GM19438 (cell line): ENCODE data around the gene TPM2.

Source experiments
- ATAC-seq: cut with Tn5 transposase; IDR thresholded peaks from one replicate; pipeline ENCODE4 v1.9.1; 2021; ENCODE audit warnings: low read depth; ENCODE audit not compliant: unreplicated experiment

TPM2 gene

DNA sequence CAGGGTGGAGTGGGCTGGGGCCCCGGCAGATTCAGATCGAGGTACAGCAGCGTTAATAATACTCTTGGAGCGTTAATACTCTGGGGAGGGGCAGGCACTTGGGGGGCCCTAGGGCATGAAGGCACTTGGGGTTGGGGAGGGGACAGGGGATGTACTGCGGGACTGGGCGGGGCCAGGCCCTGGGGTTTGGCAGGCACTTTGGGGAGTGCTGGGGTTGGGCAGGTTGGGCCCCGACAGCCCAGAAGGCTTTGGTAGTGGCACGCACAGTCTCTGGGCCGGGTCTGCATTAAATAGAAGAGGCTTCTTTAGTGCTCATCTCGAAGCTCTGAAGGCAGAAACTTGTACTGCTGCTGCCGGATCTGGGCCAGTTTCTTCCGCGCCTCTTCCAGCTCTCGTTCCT lies 7.8 kb upstream of the TPM2 start:
- ATAC-seq, result no peak

DNA sequence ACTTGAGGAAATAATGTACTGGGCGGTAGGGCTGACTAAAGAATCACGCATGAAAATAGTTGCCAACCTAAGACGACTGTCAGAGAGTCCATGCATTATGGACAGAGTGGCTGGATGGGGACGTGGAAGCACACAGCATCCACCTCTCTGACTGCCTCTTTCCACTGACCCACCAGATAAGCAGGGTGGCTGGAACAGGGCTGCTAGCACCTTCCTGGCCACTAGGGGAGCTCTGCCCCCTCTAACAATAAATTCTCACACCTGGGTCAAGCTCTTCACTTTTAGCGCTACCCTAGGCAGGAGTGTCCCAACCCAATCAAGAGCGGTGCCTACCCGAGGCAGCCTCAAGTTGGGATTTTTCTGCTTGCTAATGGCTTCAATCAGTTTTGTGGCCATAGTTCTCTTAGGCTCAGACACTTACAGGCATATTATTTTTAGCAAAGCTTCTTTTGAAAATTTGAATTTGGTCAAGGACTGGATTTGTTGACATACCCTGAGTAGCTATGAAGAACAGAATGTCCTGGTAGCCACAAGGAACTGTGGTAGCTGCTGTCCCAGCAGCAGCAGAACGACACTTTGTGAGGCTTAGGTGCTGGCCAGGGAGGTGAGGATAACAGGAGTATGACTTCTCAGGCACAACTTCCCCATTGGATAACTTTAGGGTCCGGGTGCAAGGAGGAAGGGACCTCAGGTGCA lies 6.9 kb upstream of the TPM2 start:
- ATAC-seq, result peak; percentile 73

DNA sequence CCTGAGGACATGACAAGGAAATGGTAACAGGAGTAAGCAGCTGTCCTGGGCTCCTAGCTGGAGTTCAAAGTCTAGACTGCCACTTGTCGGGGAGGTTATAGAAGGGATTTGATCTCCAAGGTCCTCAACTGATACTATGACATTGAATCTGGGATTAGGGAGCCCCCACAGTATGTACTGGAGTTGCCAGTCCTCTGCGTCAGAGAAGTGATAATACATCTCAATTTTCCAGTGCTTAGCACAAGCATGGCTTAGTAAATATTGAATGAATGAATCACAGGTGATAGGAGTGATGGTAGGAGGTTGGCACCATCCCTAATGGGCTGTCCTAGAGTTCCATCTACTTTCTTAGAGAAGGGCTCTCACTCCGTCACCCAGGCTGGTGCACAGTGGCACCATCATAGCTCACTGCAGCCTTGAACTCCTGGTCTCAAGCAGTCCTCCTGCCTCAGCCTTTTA lies 6.2 kb upstream of the TPM2 start:
- no peak for ATAC-seq

DNA sequence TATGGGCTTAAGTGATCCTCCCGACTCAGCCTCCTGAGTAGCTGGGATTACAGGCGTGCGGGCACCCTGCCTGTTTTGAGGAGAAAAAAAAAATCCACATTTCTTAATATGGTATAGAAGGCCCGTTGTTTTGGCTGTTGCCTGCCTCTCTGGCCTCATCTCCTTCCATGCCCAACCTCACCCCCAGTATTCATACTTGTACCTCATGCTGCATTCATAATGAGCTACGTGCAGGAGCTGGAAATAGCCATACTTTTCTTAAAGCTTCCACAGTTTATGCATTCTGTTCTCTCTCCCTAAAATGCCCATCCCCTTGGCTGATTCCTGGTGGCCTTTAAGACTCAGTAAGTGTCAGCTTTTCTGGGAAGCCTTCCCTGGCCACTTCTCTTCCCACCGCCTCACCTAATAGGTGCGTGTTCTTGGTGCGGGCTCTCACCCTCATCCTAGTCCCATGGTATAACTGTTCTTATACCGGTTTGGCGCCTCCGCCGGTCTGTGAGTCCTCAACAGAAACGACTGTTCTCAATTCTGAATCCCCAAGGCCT lies 2.1 kb upstream of the TPM2 start:
- ATAC-seq, result no peak

DNA sequence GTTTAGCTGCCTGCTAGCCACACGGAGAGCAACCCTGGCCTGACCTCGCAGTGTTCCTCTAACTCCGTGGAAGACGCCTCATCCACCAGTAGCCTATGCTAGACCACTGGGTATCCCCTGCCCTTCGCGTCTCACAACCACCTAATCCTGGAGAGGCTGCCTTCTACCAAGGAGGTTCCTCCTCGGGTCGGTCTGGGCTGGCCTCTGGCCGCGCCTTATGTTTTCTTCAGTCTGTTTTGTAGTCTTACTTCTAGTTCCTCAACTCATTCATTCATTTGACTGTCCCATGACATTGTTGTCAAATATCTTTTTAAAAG lies 1.6 kb upstream of the TPM2 start:
- ATAC-seq, result no peak

DNA sequence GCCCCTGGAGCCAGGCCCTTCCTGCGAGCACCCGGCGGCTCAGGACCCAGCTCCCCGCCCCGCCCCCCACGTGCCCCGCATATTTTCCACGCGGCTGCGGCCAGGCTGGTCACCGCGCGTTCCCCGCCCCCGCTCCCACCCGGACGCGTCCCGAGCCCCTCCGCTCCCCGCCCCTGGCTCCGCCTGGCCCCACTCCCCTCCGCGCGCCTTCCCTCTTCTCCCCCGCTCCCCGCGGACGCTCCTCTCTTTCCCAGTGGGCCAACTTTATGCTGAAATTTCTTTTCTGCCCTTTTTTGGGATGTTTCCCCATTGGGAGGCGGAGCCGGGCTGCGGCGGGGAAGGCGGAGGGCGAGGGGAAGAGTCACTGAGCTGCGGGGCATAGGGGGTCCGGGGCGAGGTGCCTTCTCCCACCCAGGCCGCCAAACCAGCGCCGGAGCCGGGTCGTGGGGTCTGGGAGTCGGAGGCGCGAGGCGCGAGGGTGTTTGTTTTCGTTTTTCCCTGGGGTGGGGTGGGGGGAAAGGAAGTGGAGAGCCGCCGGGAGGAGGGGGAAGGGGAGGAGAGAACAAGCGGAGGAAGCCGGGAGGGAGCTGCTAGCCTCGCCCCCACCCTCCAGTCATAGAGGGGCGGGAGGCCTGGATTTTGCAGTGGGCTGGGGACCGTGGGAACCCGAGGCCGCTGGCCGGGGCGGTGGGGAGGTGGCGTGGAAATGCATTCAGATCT lies 1.0 kb upstream of the TPM2 start:
- no peak for ATAC-seq

DNA sequence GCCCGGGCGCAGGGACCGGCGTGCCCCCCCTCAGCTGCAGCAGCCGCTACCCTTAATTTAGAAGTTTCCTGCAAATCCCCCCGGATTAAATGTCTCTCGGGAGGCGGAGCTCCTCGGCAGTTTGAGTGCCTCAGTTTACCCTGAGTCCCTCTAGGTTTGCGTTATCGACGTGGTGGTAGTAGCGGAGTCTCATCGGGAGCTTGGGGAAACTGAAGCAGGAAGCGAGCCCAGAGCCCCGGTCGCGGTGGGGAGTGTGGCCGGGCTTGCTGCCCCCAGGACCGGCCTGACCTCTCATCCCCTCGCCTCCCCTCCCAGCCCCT lies 529 bp upstream of the TPM2 start:
- no peak for ATAC-seq

DNA sequence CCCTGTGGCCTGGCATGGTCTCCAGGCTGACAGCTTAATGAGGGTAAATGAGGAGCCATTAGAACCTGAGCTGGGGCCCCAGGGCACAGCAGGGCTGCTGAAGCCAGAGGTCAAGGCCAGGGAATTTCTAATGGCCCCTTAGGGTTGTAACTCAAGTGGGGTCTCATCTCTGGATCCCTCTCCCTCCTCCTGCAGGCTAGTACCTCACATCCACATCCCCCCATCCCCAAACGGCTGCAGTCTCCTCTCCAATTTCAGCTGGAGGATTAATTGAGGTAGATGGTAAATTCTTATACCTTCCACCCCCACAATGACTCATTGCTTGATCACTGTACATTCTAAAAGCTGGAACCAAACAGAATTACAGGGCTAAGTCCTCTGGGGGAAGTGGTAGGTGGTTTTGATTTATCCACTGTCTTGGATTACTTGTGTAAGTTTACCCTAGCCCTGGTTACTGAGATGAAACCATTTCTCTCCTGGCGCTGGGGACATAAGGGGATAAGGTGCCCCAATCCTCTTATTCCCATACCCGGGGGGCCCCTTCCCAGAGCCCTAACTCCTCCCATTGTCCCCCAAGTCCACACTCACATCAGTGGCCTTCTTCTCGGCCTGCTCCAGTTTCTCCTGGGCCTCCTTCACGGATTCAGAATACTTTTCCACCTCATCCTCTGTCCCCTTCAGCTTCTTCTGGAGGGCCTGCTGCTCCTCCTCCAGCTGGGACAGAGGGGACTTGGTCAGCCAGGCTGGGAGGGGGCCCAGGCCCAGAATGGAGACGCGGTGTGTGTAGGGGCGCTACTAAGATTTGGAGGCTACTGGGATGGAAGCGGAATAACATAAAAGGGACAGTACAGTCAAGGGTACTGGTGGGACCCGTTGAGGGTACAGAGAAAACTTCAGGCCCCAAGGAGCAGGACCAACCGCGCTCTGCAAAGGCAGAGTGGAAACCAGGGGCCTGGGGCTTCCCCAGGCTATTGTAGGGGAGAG lies 875 bp downstream of the TPM2 start:
- ATAC-seq, result no peak

DNA sequence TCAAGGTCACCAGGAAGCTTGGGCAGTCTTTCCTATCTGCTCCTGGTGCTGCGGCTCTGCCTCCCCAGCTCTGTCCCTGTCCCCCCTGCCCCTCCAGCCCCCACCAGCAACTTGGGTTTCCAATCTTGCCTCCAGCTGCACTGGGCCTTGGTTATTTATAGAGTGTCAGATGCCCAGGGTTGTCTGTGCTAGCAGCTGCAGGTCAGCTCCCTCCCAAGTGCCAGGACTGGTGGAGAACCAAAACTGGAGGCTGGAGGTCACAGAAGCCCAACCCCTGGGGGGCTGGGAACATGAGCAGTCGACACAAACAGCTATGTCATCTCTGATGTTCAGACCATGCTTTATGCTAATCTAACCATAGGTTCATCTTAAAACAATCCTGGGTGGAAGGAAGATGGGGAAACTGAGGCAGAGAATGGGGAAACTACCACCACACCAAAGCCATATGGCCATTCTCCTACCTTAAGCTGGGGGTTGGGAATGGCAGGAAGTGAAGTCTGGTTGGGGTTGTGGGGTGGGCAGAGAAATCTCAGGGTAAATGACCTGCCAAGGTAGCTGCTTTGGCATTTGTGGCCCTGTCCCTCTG lies 1.7 kb downstream of the TPM2 start:
- no peak for ATAC-seq

DNA sequence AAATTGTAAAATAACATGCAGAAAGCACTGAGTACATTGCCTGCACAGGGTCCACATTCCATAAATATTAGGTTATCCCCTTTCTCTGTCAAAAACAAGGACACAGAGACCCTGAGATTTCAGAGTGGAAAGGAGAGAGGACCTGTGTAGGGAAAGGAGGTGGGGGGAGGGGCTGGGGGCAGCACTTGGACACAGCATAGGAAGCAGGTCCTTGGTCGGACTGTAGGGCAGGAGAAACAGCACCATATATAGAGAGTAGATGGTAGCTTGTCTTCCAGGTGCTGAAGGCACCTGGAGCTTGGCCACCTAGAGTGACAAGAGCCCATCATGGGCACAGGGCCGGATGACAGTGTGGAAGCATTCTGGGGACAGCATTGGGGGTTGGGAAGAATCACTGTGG lies 2.4 kb downstream of the TPM2 start:
- ATAC-seq, result no peak

DNA sequence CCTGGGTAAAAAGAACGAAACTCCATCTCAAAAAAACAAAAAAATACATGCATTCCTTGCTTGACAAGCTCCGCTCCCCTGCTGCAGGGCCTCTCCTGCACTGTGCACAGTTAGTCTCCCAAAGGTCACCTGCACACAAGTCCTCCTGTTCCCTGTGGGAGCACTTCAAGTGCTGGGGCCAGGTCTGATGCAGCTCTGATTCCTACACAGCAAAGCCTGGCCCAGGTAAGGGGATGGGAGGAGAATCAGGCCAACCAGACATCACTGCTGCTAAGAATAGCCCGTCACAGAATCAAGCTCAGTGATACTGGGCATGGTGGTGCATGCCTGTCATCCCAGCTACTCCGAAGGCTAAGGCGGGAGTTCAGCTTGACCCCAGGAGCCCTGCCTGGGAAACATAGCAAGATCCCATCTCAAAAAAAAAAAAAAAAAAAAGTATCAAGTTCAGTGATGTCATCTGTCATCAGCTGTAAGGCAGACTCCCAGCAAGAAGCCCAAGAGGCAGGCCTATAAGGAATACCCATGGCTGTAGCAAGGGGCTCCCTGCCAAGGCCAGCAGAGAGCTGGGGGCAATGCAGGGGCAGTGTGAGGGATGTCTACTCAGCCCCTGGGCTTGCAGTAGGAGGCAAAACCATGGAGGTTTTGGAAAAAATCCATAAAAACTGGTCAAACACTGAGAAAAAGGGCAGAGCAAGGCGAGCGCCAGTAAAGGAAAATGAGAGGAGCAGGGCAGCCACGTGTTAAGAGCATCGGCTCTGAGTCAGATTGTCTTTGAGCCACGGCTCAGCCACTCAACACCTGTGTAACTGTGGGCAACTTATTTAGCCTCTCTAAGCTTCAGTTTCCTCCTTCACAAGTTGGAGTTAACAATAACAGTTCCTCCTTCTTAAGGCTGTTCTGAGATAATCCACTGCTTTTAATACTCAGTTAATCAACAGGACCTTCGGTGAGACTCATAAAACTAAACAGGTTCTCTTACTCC lies 3.2 kb downstream of the TPM2 start:
- ATAC-seq, result no peak

DNA sequence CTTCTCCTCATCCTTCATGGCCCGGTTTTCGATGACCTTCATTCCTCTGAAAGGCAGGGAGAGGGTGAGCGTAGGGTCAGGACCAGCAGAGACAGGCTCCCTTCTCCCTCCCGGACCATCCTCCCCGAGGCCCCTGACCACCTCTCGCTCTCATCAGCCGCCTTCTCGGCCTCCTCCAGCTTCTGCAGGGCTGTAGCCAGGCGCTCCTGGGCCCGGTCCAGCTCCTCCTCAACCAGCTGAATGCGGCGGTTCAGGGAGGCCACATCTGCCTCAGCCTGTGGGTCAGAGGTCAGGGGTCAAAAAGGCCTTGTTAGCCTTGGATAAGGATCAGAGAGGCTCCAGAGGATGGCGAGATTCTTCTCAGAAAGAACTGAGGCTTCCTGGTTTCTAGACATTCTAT lies 4.2 kb downstream of the TPM2 start:
- no peak for ATAC-seq

DNA sequence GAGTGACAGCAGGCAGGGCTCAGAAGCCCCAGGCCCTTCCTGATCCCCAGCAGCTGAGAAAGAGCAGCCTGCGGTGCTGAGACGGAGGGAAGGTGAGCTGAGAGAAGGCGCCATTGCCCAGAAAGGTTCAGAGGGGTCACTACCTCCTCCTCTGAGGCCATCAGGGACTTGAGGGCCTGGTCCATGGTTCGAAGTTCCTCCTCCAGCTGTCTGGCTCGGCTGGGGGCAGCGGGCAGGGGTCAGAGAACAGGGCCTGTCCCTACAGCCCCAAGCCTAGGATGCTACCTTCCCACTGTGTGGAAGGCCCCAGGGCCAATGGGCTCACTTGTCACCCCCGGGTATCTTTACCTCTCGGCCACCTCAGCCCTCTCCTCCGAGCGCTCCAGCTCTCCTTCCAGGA lies 4.8 kb downstream of the TPM2 start:
- ATAC-seq, result no peak

DNA sequence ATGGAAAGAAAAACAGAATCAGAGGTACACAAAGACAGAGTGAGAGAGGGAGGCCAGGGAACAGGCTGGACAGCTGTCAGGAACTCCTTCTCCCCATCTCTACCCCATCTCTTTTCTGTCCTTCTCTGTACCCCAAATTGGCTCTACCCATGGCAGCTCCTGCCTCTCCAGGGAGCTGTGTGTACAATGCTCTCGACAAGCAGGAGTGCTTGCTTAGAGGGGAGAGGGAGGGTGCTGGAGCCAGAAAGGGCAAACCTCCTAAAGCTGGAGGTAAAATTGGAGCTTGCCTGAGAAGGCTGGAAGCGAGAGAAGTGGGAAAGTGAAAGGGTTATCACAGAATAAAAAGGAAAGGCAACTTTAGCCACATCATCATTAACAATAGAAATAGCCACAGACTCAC lies 6.4 kb downstream of the TPM2 start:
- no peak for ATAC-seq

DNA sequence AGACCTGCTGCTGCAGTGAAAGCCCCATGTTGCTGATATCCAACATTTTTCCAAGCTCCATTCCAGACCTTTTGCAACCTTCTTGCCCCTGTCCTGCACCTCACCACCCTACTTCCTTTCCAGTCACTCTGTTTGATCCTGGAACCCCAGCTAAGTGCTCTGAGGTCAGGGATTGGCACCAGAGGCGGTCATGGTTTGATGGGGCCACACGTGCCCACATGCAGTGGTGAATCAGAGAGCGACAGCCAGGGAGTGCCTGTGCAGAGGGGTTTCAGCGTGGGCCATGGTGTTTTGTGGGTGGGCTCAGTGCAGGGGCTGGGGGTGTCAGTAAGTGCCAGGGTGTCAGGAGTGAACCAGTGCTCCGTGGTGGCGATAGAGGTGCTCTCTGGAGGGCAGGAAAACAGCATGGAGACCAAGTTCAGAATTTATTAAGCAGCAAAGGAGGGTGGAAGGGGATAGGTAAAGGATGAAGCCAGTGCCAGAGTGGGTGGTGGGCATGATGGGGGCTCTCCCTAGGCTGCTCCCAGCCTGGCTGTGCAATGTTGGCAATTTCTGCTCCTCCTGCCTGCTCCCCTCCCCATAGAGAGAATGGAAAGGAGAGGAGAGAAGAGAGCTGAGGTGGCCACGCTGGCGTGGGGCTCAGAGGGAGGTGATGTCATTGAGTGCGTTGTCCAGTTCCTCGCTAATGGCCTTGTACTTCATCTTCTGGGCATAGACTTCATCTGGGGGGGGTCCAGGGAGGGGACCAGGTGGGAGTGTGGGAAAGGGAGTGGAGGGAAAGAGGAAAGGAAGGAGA lies 7.0 kb downstream of the TPM2 start:
- ATAC-seq, result no peak

DNA sequence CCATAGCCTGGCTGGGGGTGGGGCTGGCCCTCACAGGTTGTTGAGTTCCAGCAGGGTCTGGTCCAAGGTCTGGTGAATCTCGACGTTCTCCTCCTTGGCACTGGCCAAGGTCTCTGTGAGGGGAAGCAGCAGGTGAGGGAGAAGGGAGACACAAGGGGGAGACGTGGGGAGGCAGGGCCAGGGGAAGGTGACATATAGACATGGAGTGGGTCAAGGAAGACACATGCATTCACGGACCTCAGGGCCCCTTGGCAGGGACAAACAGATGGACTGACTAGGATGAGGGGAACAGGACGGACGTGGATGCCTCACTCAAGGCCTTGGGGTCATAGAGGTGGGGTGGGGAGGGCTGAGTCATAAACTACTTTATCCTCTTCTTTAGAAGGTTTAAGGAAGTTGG lies 7.7 kb downstream of the TPM2 start:
- ATAC-seq, result no peak

DNA sequence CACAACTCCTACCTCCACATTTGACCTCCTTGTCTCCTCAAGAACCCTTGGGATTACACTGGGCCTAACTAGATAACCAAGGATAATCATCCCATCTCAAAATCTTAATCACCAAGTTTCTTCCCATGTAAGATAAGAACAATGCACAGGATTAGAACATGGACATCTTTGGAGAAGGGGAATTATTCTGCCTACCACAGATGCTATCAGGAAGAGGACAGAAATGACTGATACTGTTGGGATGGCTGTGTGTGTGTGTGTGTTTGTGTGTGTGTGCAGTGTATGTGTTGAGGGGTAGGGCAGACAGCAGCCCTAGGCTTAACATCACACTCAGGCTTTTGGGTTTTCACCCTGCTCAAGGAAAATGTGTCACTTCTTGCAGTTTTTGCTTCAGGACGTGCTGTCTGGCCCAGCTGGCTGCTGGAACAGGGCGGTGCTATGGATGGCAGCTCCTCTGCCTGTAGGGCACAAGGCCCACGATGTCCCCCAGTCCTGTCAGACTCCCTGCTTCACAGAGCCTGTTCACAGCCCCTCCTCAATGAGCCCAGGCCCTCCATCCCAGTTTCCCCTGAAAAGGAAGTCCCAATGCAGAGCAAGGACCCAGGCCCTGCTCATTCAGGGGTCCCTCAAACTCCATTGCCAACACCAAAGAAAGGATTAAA lies 8.3 kb downstream of the TPM2 start:
- ATAC-seq, result no peak

DNA sequence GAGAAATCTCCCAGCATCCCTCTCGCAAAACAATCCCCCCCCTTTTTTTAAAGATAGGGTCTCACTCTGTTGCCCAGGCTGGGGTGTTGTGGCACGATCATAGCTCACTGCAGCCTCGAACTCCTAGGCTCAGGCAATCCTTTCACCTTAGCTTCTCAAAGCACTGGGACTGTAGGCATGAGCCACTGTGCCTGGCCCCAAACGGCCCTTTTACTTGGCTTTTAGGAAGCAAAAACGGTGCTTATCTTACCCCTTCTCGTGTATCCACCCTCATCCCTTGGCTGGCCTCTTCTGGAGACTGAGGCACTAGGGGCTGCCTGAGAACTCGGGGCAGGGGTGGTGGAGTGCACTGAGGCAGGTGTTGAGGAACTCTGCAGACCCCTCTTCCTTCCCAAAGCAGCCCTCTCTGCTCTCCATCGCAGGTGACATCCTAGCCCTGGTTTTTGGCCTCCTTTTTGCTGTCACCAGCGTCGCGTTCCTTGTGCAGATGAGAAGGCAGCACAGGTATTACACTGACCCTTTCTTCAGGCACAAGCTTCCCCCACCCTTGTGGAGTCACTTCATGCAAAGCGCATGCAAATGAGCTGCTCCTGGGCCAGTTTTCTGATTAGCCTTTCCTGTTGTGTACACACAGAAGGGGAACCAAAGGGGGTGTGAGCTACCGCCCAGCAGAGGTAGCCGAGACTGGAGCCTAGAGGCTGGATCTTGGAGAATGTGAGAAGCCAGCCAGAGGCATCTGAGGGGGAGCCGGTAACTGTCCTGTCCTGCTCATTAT lies 9.2 kb downstream of the TPM2 start:
- no peak for ATAC-seq
